ENCODE results near the gene EFCAB8.

Gene EFCAB8

DNA sequence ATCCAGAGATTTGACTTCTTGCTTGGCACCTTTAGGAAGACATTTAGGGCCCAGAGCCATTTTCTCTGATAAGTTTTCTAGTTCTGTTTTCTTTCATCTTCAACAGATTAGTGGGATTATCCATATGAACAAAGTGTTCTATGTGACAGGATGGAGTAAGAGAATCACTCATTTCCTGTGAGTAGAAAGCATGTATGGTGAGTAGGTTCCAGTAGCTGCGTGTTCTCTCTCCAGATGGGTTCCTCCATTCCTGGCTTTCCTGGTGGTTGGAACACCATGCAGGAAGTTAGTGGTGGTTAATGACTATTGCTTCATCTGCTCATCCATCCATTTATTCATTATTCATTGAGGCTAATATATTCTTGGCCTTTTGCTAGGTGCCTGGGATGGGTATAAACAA, 54.0 kb downstream of the EFCAB8 start:
- DNase-seq (ENCODE audit: low read depth), result no peak
- TF ChIP-seq, protein P1, sequence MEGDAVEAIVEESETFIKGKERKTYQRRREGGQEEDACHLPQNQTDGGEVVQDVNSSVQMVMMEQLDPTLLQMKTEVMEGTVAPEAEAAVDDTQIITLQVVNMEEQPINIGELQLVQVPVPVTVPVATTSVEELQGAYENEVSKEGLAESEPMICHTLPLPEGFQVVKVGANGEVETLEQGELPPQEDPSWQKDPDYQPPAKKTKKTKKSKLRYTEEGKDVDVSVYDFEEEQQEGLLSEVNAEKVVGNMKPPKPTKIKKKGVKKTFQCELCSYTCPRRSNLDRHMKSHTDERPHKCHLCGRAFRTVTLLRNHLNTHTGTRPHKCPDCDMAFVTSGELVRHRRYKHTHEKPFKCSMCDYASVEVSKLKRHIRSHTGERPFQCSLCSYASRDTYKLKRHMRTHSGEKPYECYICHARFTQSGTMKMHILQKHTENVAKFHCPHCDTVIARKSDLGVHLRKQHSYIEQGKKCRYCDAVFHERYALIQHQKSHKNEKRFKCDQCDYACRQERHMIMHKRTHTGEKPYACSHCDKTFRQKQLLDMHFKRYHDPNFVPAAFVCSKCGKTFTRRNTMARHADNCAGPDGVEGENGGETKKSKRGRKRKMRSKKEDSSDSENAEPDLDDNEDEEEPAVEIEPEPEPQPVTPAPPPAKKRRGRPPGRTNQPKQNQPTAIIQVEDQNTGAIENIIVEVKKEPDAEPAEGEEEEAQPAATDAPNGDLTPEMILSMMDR (IDR thresholded peaks at IDR 0.05; ENCODE audit: low read depth, low read length, missing control alignments), result no peak
- in situ Hi-C loops (cut with HindIII; ENCODE audit: low sequenced_read_pairs), result no loop called here

DNA sequence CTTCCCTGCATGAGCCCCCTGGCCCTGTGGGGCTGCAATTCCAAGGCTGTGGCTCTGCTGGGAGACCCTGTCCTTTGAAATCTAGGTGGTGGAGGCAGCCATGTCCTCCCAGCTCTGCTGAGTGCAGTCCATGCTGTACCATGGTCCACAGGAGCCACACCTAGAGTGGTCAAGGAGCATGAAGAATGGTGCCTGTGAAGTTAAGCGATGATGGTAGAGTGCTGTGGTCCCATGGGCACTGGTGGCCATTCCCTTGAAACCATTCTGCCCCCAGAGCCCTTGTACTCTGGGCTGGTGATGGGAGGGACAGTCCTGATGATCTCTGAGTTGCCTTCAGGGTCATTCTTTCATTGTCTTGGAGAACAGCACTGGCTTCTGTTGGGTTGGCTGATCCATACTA, 55.3 kb downstream of the EFCAB8 start:
- H3K4me3 ChIP-seq (ENCODE audit: low read depth, low read length), result no peak overlapping the region
- TF ChIP-seq, protein P1 (IDR thresholded peaks at IDR 0.05; ENCODE audit: low read depth, low read length, missing control alignments), result no peak
- in situ Hi-C loops (cut with HindIII; ENCODE audit: low sequenced_read_pairs), result no loop called here
- DNase-seq (ENCODE audit: low read depth), result no peak

More for the DNA sequence above, 54.0 kb downstream of the EFCAB8 start:
- no peak overlapping the region for H3K4me3 ChIP-seq (ENCODE audit: low read depth, low read length)

DNA sequence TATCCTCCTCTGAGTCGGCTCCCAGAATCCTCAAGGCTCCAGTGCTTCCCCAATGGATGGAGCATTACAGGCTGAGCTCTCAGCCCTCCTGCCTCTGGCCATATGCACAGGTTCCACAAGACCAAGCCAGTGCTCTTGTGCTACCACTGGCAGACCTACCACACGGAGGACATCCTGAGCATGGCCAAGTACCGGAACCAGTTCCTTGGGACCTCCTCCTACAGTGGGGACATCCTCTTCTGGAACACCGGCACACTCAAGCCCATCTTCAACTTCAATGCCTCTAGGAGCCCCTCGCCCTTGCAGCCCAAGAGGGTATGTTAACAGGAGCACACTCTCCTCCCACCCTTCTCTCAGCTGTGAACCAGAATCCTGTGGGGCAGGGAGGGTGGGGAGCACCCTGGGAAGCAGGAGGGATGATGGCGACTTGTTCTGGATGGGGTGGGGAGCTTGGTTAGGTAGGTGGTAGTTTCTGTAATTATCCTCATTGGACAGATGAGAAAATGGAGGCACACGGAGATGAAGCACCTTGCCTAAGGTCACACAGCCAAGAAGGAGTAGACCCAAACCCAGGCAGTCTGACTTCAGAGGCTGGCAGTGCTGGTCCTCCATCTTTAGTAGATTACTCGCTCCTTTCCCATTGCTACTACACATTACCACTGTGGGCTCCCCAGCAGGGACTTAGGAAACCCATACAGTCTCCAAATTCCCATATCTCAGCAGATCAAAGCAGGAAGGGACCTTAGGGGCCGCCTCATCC, 58.6 kb downstream of the EFCAB8 start:
- in situ Hi-C loops (cut with HindIII; ENCODE audit: low sequenced_read_pairs), result no loop called here
- no peak overlapping the region for H3K4me3 ChIP-seq (ENCODE audit: low read depth, low read length)
- no peak for DNase-seq (ENCODE audit: low read depth)
- TF ChIP-seq, protein P1 (IDR thresholded peaks at IDR 0.05; ENCODE audit: low read depth, low read length, missing control alignments), result no peak

DNA sequence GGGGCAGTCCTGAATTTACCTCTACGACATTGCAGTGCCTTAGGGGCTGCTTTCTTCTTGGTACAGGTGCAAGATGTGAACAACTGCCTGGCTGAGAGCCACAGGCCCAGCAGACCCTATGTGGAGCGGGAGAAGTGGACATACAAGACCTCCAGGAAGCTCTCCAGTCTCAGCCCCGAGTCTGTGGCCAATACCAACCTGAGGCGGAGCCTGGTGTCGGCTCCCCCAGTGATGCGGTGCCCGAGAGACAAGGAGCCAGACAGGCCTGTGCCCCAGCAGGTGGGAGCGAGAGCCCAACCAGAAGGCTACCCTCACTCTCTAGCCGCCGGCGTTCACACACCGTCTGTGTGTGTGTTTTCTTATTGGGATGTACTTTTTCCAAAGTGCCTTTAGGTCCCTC, 59.6 kb downstream of the EFCAB8 start:
- in situ Hi-C loops (cut with HindIII; ENCODE audit: low sequenced_read_pairs), result no loop called here
- H3K4me3 ChIP-seq (ENCODE audit: low read depth, low read length), result no peak overlapping the region
- TF ChIP-seq, protein P1 (IDR thresholded peaks at IDR 0.05; ENCODE audit: low read depth, low read length, missing control alignments), result no peak
- DNase-seq (ENCODE audit: low read depth), result no peak

DNA sequence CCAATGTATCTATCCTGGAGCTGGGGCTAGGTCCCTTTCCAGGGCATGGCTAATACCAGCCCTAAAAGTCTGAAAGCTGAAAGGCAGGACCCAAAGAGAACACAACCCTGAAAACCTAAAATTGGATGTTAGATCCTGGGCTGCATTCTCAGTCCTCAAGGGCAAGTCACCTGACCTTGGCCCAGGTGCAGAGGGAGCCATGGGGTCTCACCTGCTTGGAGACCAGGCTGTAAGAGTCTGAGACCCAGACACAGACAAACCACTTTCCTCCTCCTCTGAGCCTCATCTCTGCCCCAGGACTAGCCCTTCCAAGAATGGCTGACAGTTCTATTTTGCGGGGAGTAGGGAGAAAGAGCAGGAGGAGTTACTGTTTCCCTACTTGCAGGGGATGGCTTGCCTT, 60.0 kb downstream of the EFCAB8 start:
- H3K4me3 ChIP-seq (ENCODE audit: low read depth, low read length), result no peak overlapping the region
- in situ Hi-C loops (cut with HindIII; ENCODE audit: low sequenced_read_pairs), result no loop called here
- TF ChIP-seq, protein P1 (IDR thresholded peaks at IDR 0.05; ENCODE audit: low read depth, low read length, missing control alignments), result no peak

DNA sequence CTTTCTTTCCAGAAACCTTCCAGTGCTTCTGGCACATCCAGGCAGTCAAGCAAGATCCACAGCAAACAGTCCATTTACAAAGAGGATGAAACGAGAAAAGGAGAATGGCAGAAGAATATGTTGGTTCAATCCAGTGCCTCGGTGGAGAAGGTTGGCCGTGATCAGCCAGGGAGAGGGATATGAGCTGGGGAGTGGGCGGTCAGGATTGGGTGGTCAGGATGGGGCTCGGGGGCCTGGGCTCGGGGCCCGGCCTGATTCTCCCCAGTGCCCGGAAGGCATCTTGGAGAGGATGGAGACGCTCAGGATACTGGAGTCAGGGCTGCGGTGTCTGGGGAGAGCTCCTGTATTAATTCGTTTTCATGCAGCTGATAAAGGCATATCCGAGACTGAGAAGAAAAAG, 61.3 kb downstream of the EFCAB8 start:
- in situ Hi-C loops (cut with HindIII; ENCODE audit: low sequenced_read_pairs), result no loop called here
- TF ChIP-seq, protein P1 (IDR thresholded peaks at IDR 0.05; ENCODE audit: low read depth, low read length, missing control alignments), result no peak

More for the DNA sequence above, 60.0 kb downstream of the EFCAB8 start:
- no peak for DNase-seq (ENCODE audit: low read depth)

More for the DNA sequence above, 61.3 kb downstream of the EFCAB8 start:
- DNase-seq (ENCODE audit: low read depth), result no peak
- no peak overlapping the region for H3K4me3 ChIP-seq (ENCODE audit: low read depth, low read length)
